GM19023 (cell line): ENCODE data around the gene SLC4A1AP.
"Not testable (repeated sequence)": the region's sequence is repeated elsewhere in the genome, so short reads cannot be mapped to it uniquely, and the experiment has no call there.

ENCODE experiments used
- ATAC-seq: cut with Tn5 transposase; IDR thresholded peaks from one replicate; pipeline ENCODE4 v1.9.1; 2021; ENCODE audit warnings: mild to moderate bottlenecking, moderate library complexity; ENCODE audit not compliant: unreplicated experiment

The SLC4A1AP gene

GRCh38 chr2:27663285-27664153 lies at the start of gene SLC4A1AP, which contains the start of gene SUPT7L:
Gene SLC4A1AP, plus strand, starts transcription at chr2:27663889. Its CDS starts 26 bp downstream, at chr2:27663915.
Gene SUPT7L, minus strand, starts transcription at chr2:27663614. Its CDS starts 1,422 bp downstream, at chr2:27662192.
- peak; percentile 70 for ATAC-seq

- no peak for ATAC-seq
Observed at GRCh38 chr2:27613985-27614384, 49.7 kb upstream of the SLC4A1AP start.

GRCh38 chr2:27615316-27615715 lies 48.4 kb upstream of the SLC4A1AP start:
- ATAC-seq, result no peak

- ATAC-seq, result no peak
Observed at GRCh38 chr2:27621524-27621923, 42.2 kb upstream of the SLC4A1AP start.

- no peak for ATAC-seq
Observed at GRCh38 chr2:27622921-27623384, 40.7 kb upstream of the SLC4A1AP start.

GRCh38 chr2:27624943-27625342 lies 38.7 kb upstream of the SLC4A1AP start:
- ATAC-seq, result no peak

- ATAC-seq, result not testable (repeated sequence)
Observed at GRCh38 chr2:27626323-27626722, 37.4 kb upstream of the SLC4A1AP start.

- ATAC-seq, result not testable (repeated sequence)
Observed at GRCh38 chr2:27626921-27627320, 36.8 kb upstream of the SLC4A1AP start.

GRCh38 chr2:27627963-27628766 lies 35.5 kb upstream of the SLC4A1AP start:
- peak; percentile 24 for ATAC-seq

- peak; percentile 99 for ATAC-seq
Observed at GRCh38 chr2:27628767-27629709, 34.7 kb upstream of the SLC4A1AP start, which contains the start of the genes CCDC121 and GPN1. Gene CCDC121, minus strand, starts transcription at chr2:27629012. Its CDS starts 1,213 bp downstream, at chr2:27627799. Gene GPN1, plus strand, starts transcription at chr2:27629050. Its CDS starts 9 bp downstream, at chr2:27629059.

GRCh38 chr2:27630257-27630656 lies 33.4 kb upstream of the SLC4A1AP start:
- not testable (repeated sequence) for ATAC-seq

GRCh38 chr2:27634291-27634690 lies 29.4 kb upstream of the SLC4A1AP start:
- no peak for ATAC-seq

- no peak for ATAC-seq
Observed at GRCh38 chr2:27636766-27637165, 26.9 kb upstream of the SLC4A1AP start.

- no peak for ATAC-seq
Observed at GRCh38 chr2:27638037-27638637, 25.6 kb upstream of the SLC4A1AP start.

- ATAC-seq, result no peak
Observed at GRCh38 chr2:27638709-27639108, 25.0 kb upstream of the SLC4A1AP start.

GRCh38 chr2:27640722-27641245 lies 22.9 kb upstream of the SLC4A1AP start:
- no peak for ATAC-seq

GRCh38 chr2:27645197-27645596 lies 18.5 kb upstream of the SLC4A1AP start:
- no peak for ATAC-seq

GRCh38 chr2:27647289-27647688 lies 16.4 kb upstream of the SLC4A1AP start:
- no peak for ATAC-seq

GRCh38 chr2:27647737-27648136 lies 16.0 kb upstream of the SLC4A1AP start:
- ATAC-seq, result no peak

GRCh38 chr2:27651056-27651455 lies 12.6 kb upstream of the SLC4A1AP start:
- no peak for ATAC-seq
